Aorta (tissue), 5 donors: ENCODE results near the gene DNAJC25. TPM values are rescaled to one million over a fixed set of nuclear protein-coding genes. Genes with fewer than 3 reads are reported as not detected.

Experiments used
- ATAC-seq: fragments of 200-7000 bp; cut with Tn5 transposase; one replicate; pipeline ENCODE4 v1.9.1; 2022; ENCODE audit warnings: moderate library complexity; ENCODE audit not compliant: low FRiP score
- DNase-seq, 2 donors: peaks; one replicate each; pipeline ENCODE4 v3.0.0-alpha.2; 2020
- H3K27ac ChIP-seq, 2 donors: one replicate each; pipeline ENCODE4 v1.5.1; 2013; ENCODE audit warnings: low read length in 2 of 2, mild to moderate bottlenecking in 2 of 2, moderate library complexity in 2 of 2, control low read depth in 1 of 2, inconsistent platforms in 1 of 2, low read depth in 1 of 2
- H3K27me3 ChIP-seq, 2 donors: one replicate each; pipeline ENCODE4 v1.6.1; 2013; ENCODE audit warnings: control low read depth in 1 of 2, low read length in 1 of 2, mild to moderate bottlenecking in 1 of 2, moderate library complexity in 1 of 2; ENCODE audit not compliant: insufficient read depth in 2 of 2, control insufficient read depth in 1 of 2
- H3K36me3 ChIP-seq, 2 donors: one replicate each; pipeline ENCODE4 v1.6.1; 2013; ENCODE audit warnings: control low read depth in 1 of 2, low read length in 1 of 2, mild to moderate bottlenecking in 1 of 2; ENCODE audit not compliant: insufficient read depth in 2 of 2, control insufficient read depth in 1 of 2
- H3K4me1 ChIP-seq, 2 donors: one replicate each; pipeline ENCODE4 v1.6.1; 2013; ENCODE audit warnings: low read length in 2 of 2, control low read depth in 1 of 2, mild to moderate bottlenecking in 1 of 2, moderate library complexity in 1 of 2; ENCODE audit not compliant: insufficient read depth in 2 of 2, control insufficient read depth in 1 of 2
- H3K4me3 ChIP-seq, 2 donors: one replicate each; pipeline ENCODE4 v1.5.1; 2013; ENCODE audit warnings: low read length in 2 of 2, control low read depth in 1 of 2, mild to moderate bottlenecking in 1 of 2
- H3K9me3 ChIP-seq: one replicate; pipeline ENCODE4 v1.6.1; 2013; ENCODE audit warnings: mild to moderate bottlenecking, low read length; ENCODE audit not compliant: control insufficient read depth
- WGBS, 2 donors: extraction: QIAGEN DNeasy Blood & Tissue Kit; methylation state at CpG; one replicate each; pipeline ENCODE4 v1.1.7; 2013; 5-methylcytosine and 5-hydroxymethylcytosine counted together
- intact Hi-C, 2 donors: fragments of 100-400 bp; cut with DNase I; formaldehyde crosslinking; loops; one replicate each; pipeline versions ENCODE4 v1.14.2 to v1.15.0; 2022
- polyA plus RNA-seq, 2 donors: library from polyadenylated mRNA; stranded (reverse); fragments of 200-250 nt; gene quantifications; one replicate each; pipeline ENCODE4 v1.2.3, GENCODE V29; 2013
- total RNA-seq, 2 donors: library from RNA; stranded (reverse); fragmentation: NEBNext Ultra II Directional; extraction: Animal tissue kit (Norgen Biotek cat#: 25700); gene quantifications; one replicate each; pipeline ENCODE4 v1.2.1, GENCODE V29; 2021
- donor health status: healthy with polysubstance abuse.
- donor health status: Bipolar disorder and iron deficiency.
- donor health status: DM: no; HTN: no; CAD: no.
- donor health status: DM: no; HTN: no; CAD: no.
- donor health status: DM: yes; HTN: yes; CAD: no.

Gene DNAJC25
- total and polyA plus RNA-seq, 4 donors, result 5.0 to 6.0 (median 5.4) TPM

GRCh38 chr9:111657051-111657450, 25.9 kb downstream of the DNAJC25 start:
- Histone ChIP-seq H3K36me3 (peaks cover 0 to 1% of the 10 kb centered on the region in 2 donors), H3K27ac (no peak overlapping the region), H3K4me1 (no peaks in the 10 kb centered on the region), H3K27me3 (no peaks in the 10 kb centered on the region), H3K4me3 (no peak overlapping the region), H3K9me3 (no peaks in the 10 kb centered on the region)
- ATAC-seq (no peak), DNase-seq (no peak)
- 70 to 88% methylated on average over 6 of the region's 6 CpGs for WGBS, 2 donors
- intact Hi-C loops, result no loop called here

- intact Hi-C loops, result no loop called here
- DNase-seq (no peak), ATAC-seq (no peak)
- Histone ChIP-seq H3K4me3 (no peak overlapping the region), H3K27ac (no peak overlapping the region), H3K36me3 (peaks cover 0 to 1% of the 10 kb centered on the region in 2 donors), H3K9me3 (no peaks in the 10 kb centered on the region), H3K27me3 (no peaks in the 10 kb centered on the region), H3K4me1 (no peaks in the 10 kb centered on the region)
- 70 to 76% methylated on average over 8 of the region's 8 CpGs for WGBS, 2 donors
Observed at GRCh38 chr9:111658943-111659342, 27.8 kb downstream of the DNAJC25 start.

- Histone ChIP-seq H3K4me1 (no peaks in the 10 kb centered on the region), H3K36me3 (peaks cover 0 to 1% of the 10 kb centered on the region in 2 donors), H3K4me3 (no peak overlapping the region), H3K27ac (no peak overlapping the region), H3K27me3 (no peaks in the 10 kb centered on the region), H3K9me3 (no peaks in the 10 kb centered on the region)
- intact Hi-C loops, result no loop called here
- no peak for DNase-seq
- WGBS, 2 donors, result 93 to 97% methylated on average over 3 of the region's 3 CpGs
- ATAC-seq, result no peak
Observed at GRCh38 chr9:111659691-111660090, 28.6 kb downstream of the DNAJC25 start.

GRCh38 chr9:111661150-111661801, 30.1 kb downstream of the DNAJC25 start, which contains the start of gene GNG10:
Gene GNG10, plus strand, starts transcription at chr9:111661605. Its CDS starts 30 bp downstream, at chr9:111661635.
- ATAC-seq (peak; percentile 90), DNase-seq (peak; percentile 73 to 87)
- WGBS, 2 donors, result 0% methylated on average over 58 to 61 of the region's 61 CpGs
- Histone ChIP-seq H3K9me3 (no peaks in the 10 kb centered on the region), H3K4me3 (peak within 1 kb of the TSS; percentile 85 to 90), H3K4me1 (no peaks in the 10 kb centered on the region), H3K27ac (peak within 1 kb of the TSS in 1 of 2 donors; percentile 27), H3K36me3 (no peaks in the 10 kb centered on the region), H3K27me3 (no peaks in the 10 kb centered on the region)
- intact Hi-C loops, result no loop called here

- intact Hi-C loops, result loop anchor here in 1 of 2 donors (2.0 kb wide), 1 partner anchor 65 kb away; no protein-coding TSS in a partner anchor
- Histone ChIP-seq H3K36me3 (no peaks in the 10 kb centered on the region), H3K27ac (no peak overlapping the region), H3K9me3 (no peaks in the 10 kb centered on the region), H3K4me3 (peak overlapping the region; percentile 85 to 90), H3K4me1 (no peaks in the 10 kb centered on the region), H3K27me3 (no peaks in the 10 kb centered on the region)
- peak; percentile 59 to 86 for DNase-seq
- 1% methylated on average over 52 to 57 of the region's 57 CpGs for WGBS, 2 donors
- ATAC-seq, result peak; percentile 68
Observed at GRCh38 chr9:111661802-111662521, 30.8 kb downstream of the DNAJC25 start.

- peak overlapping the region; percentile 85 to 90 for H3K4me3 ChIP-seq
- intact Hi-C loops, result loop anchor here in 1 of 2 donors (2.0 kb wide), 1 partner anchor 66 kb away; no protein-coding TSS in a partner anchor
- no peak for DNase-seq
- no peaks in the 10 kb centered on the region for H3K9me3 ChIP-seq
- ATAC-seq, result no peak
- H3K4me1 ChIP-seq, result no peaks in the 10 kb centered on the region
- H3K36me3 ChIP-seq, result no peaks in the 10 kb centered on the region
- H3K27ac ChIP-seq, result no peak overlapping the region
- 41 to 42% methylated on average over 7 of the region's 7 CpGs for WGBS, 2 donors
- no peaks in the 10 kb centered on the region for H3K27me3 ChIP-seq
Observed at GRCh38 chr9:111662576-111663300, 31.6 kb downstream of the DNAJC25 start.

GRCh38 chr9:111663301-111663823, 32.2 kb downstream of the DNAJC25 start:
- DNase-seq (no peak), ATAC-seq (no peak)
- intact Hi-C loops, result loop anchor here in 1 of 2 donors (2.0 kb wide), 1 partner anchor 67 kb away; no protein-coding TSS in a partner anchor
- WGBS, 2 donors, result 83 to 87% methylated on average over 5 of the region's 5 CpGs
- Histone ChIP-seq H3K27me3 (no peaks in the 10 kb centered on the region), H3K4me3 (no peak overlapping the region), H3K36me3 (no peaks in the 10 kb centered on the region), H3K9me3 (no peaks in the 10 kb centered on the region), H3K27ac (no peak overlapping the region), H3K4me1 (no peaks in the 10 kb centered on the region)

GRCh38 chr9:111668026-111668573, 37.0 kb downstream of the DNAJC25 start:
- intact Hi-C loops, result no loop called here
- Histone ChIP-seq H3K9me3 (no peaks in the 10 kb centered on the region), H3K4me3 (no peak overlapping the region), H3K27ac (no peak overlapping the region), H3K4me1 (no peaks in the 10 kb centered on the region), H3K36me3 (no peaks in the 10 kb centered on the region), H3K27me3 (no peaks in the 10 kb centered on the region)
- DNase-seq (no peak), ATAC-seq (no peak)
- WGBS, 2 donors, result 59 to 68% methylated on average over 1 of the region's 1 CpG
